ENCODE measurements around the gene DENND5B.
"Not testable (repeated sequence)": the region's sequence is repeated elsewhere in the genome, so short reads cannot be mapped to it uniquely, and the experiment has no call there.

The DENND5B gene

GRCh38 chr12:31590642-31591379 lies at the start of gene DENND5B:
Gene DENND5B (minus strand): TSS chr12:31591136. CDS start chr12:31590832, 304 bp downstream.
- no peak for DNase-seq

GRCh38 chr12:31634620-31635019 lies 43.7 kb upstream of the DENND5B start:
- DNase-seq: no peak

GRCh38 chr12:31633464-31633863 lies 42.5 kb upstream of the DENND5B start:
- no peak for DNase-seq

- DNase-seq: no peak
Observed at GRCh38 chr12:31631809-31632208, 40.9 kb upstream of the DENND5B start.

GRCh38 chr12:31631023-31631724 lies 40.2 kb upstream of the DENND5B start:
- no peak for DNase-seq

- DNase-seq: no peak
Observed at GRCh38 chr12:31629756-31630732, 39.1 kb upstream of the DENND5B start.

- no peak for DNase-seq
Observed at GRCh38 chr12:31627456-31628054, 36.6 kb upstream of the DENND5B start.

GRCh38 chr12:31626270-31626995 lies 35.5 kb upstream of the DENND5B start:
- no peak for DNase-seq

GRCh38 chr12:31622038-31622437 lies 31.1 kb upstream of the DENND5B start:
- DNase-seq: no peak

- DNase-seq: no peak
Observed at GRCh38 chr12:31620311-31620710, 29.4 kb upstream of the DENND5B start.

- no peak for DNase-seq
Observed at GRCh38 chr12:31618228-31619025, 27.5 kb upstream of the DENND5B start.

- DNase-seq: no peak
Observed at GRCh38 chr12:31612819-31613218, 21.9 kb upstream of the DENND5B start.

- DNase-seq: not testable (repeated sequence)
Observed at GRCh38 chr12:31608299-31608698, 17.4 kb upstream of the DENND5B start.

GRCh38 chr12:31605531-31605930 lies 14.6 kb upstream of the DENND5B start:
- DNase-seq: no peak

GRCh38 chr12:31603546-31604009 lies 12.6 kb upstream of the DENND5B start:
- no peak for DNase-seq

GRCh38 chr12:31600750-31601149 lies 9.8 kb upstream of the DENND5B start:
- no peak for DNase-seq

- no peak for DNase-seq
Observed at GRCh38 chr12:31600252-31600651, 9.3 kb upstream of the DENND5B start.

- DNase-seq: no peak
Observed at GRCh38 chr12:31599053-31599452, 8.1 kb upstream of the DENND5B start.

- no peak for DNase-seq
Observed at GRCh38 chr12:31597066-31597465, 6.1 kb upstream of the DENND5B start.

- DNase-seq: no peak
Observed at GRCh38 chr12:31594681-31595080, 3.7 kb upstream of the DENND5B start.

GRCh38 chr12:31591380-31591901 lies 505 bp upstream of the DENND5B start:
- no peak for DNase-seq

Measured in activated naive CD4-positive, alpha-beta T cell (primary cell).